ENCODE data around the gene EFHD2. TPM values are rescaled to one million over a fixed set of nuclear protein-coding genes. Genes with fewer than 3 reads are reported as not detected.
"Not testable (repeated sequence)": the region's sequence is repeated elsewhere in the genome, so short reads cannot be mapped to it uniquely, and the experiment has no call there.

Gene EFHD2
- polyA plus RNA-seq, 1 experiment = 24.0 TPM

- ChIA-PET CTCF (interaction anchor here (3.2 to 13.1 kb wide), 2 partner anchors 97 to 111 kb away, joined by 19 to 242 read pairs; no protein-coding TSS in a partner anchor), POLR2A (no interaction called here)
- no peaks in the 10 kb centered on the region; the same call in none of the 2 replicates for H3K36me3 ChIP-seq (ENCODE audit: control insufficient read depth, insufficient read depth, low read length)
- TF ChIP-seq, protein P1, sequence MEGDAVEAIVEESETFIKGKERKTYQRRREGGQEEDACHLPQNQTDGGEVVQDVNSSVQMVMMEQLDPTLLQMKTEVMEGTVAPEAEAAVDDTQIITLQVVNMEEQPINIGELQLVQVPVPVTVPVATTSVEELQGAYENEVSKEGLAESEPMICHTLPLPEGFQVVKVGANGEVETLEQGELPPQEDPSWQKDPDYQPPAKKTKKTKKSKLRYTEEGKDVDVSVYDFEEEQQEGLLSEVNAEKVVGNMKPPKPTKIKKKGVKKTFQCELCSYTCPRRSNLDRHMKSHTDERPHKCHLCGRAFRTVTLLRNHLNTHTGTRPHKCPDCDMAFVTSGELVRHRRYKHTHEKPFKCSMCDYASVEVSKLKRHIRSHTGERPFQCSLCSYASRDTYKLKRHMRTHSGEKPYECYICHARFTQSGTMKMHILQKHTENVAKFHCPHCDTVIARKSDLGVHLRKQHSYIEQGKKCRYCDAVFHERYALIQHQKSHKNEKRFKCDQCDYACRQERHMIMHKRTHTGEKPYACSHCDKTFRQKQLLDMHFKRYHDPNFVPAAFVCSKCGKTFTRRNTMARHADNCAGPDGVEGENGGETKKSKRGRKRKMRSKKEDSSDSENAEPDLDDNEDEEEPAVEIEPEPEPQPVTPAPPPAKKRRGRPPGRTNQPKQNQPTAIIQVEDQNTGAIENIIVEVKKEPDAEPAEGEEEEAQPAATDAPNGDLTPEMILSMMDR (IDR thresholded peaks at IDR 0.05; ENCODE audit: insufficient read depth, low read depth, low read length) = no peak
- no peaks in the 10 kb centered on the region for H3K27me3 ChIP-seq (ENCODE audit: control insufficient read depth, insufficient read depth, low read length)
- no peak overlapping the region for H3K4me3 ChIP-seq (ENCODE audit: low read depth, low read length)
- DNase-seq (ENCODE audit: low read depth) = no peak
These were observed 23.8 kb downstream of the EFHD2 start for GRCh38 chr1:15433471-15433870.

DNA sequence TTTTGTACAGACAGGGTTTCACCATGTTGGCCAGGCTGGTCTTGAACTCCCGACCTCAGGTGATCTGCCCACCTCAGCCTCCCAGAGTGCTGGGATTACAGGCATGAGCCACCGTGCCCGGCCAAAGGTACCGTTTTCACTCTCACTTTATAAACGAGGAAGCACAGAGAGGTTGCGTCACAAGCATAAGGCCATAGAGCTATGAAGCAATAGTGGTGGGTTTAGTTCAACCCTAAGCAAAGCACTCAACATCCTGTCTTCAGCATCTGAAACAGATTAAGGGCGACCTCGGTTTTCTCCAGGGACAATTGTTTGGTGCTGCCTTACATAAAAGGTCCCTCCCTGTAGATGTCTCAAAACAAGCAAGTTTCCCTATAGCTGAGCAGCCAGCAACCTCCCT, 25.1 kb downstream of the EFHD2 start:
- DNase-seq (ENCODE audit: low read depth); POLR2A ChIA-PET; H3K36me3 ChIP-seq (ENCODE audit: control insufficient read depth, insufficient read depth, low read length); H3K4me3 ChIP-seq (ENCODE audit: low read depth, low read length); H3K27me3 ChIP-seq (ENCODE audit: control insufficient read depth, insufficient read depth, low read length): not testable (repeated sequence)
- CTCF ChIA-PET = interaction anchor here (1.0 to 13.1 kb wide), 3 partner anchors 19 to 129 kb away, joined by 3 to 242 read pairs (median 4); no protein-coding TSS in a partner anchor

GRCh38 chr1:15435239-15436077, 25.8 kb downstream of the EFHD2 start:
- Histone ChIP-seq H3K27me3 (ENCODE audit: control insufficient read depth, insufficient read depth, low read length) (no peaks in the 10 kb centered on the region), H3K4me3 (ENCODE audit: low read depth, low read length) (no peak overlapping the region), H3K36me3 (ENCODE audit: control insufficient read depth, insufficient read depth, low read length) (no peaks in the 10 kb centered on the region; the same call in 1 of the 2 replicates)
- POLR2A ChIA-PET = no interaction called here
- no peak for DNase-seq (ENCODE audit: low read depth)
- TF ChIP-seq, protein P1 (IDR thresholded peaks at IDR 0.05; ENCODE audit: insufficient read depth, low read depth, low read length) = no peak
- CTCF ChIA-PET = interaction anchor here (1.0 to 13.1 kb wide), 4 partner anchors 19 to 130 kb away, joined by 3 to 242 read pairs (median 4); no protein-coding TSS in a partner anchor

GRCh38 chr1:15436881-15437442, 27.3 kb downstream of the EFHD2 start:
- CTCF ChIA-PET = interaction anchor here (0.7 to 2.7 kb wide), 3 partner anchors 44 to 132 kb away, joined by 3 to 16 read pairs (median 3); no protein-coding TSS in a partner anchor

DNA sequence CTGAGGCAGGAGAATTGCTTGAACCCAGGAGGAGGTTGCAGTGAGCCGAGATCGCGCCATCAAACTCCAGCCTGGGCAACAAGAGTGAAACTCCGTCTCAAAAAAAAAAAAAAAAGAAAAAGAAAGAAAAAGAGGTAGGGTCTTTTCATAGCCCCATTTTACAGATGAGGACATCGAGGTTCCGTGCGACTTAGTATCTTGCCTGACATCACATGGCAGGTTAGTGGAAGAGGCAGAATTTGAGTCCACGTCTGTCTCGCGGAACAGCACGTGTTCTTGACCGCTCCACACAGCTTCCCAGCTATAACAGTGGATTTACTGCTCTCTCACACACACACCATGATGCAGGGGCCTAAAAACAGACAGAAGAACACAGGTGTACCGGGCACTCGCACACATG, 29.6 kb downstream of the EFHD2 start:
- ChIA-PET CTCF (interaction anchor here (2.7 kb wide), 1 partner anchor 115 kb away, joined by 16 read pairs; no protein-coding TSS in a partner anchor), POLR2A (no interaction called here)
- no peaks in the 10 kb centered on the region; the same call in 1 of the 2 replicates for H3K36me3 ChIP-seq (ENCODE audit: control insufficient read depth, insufficient read depth, low read length)
- H3K27me3 ChIP-seq (ENCODE audit: control insufficient read depth, insufficient read depth, low read length) = peaks cover 5% of the 10 kb centered on the region; the same call in 1 of the 2 replicates
- no peak overlapping the region for H3K4me3 ChIP-seq (ENCODE audit: low read depth, low read length)
- DNase-seq (ENCODE audit: low read depth) = no peak
- TF ChIP-seq, protein P1 (IDR thresholded peaks at IDR 0.05; ENCODE audit: insufficient read depth, low read depth, low read length) = no peak

More at GRCh38 chr1:15436881-15437442, 27.3 kb downstream of the EFHD2 start:
- no peak for DNase-seq (ENCODE audit: low read depth)
- POLR2A ChIA-PET = no interaction called here
- H3K4me3 ChIP-seq (ENCODE audit: low read depth, low read length) = no peak overlapping the region
- no peaks in the 10 kb centered on the region; the same call in 1 of the 2 replicates for H3K36me3 ChIP-seq (ENCODE audit: control insufficient read depth, insufficient read depth, low read length)
- H3K27me3 ChIP-seq (ENCODE audit: control insufficient read depth, insufficient read depth, low read length) = no peaks in the 10 kb centered on the region
- TF ChIP-seq, protein P1 (IDR thresholded peaks at IDR 0.05; ENCODE audit: insufficient read depth, low read depth, low read length) = no peak

Measured in BJ (cell line).